ENCODE data around the gene HPS5. TPM values are rescaled to one million over a fixed set of nuclear protein-coding genes. Genes with fewer than 3 reads are reported as not detected.

The HPS5 gene
- total RNA-seq (55.3 TPM), polyA plus RNA-seq (8.4 TPM)

- Histone ChIP-seq H3K4me1 (ENCODE audit: insufficient read depth) (peaks cover 2% of the 10 kb centered on the region), H3K36me3 (ENCODE audit: insufficient read depth) (no peaks in the 10 kb centered on the region), H3K27ac (ENCODE audit: low read depth) (peak within 1 kb of the TSS; percentile 98), H3K4me3 (ENCODE audit: low read depth, low read length) (peak within 1 kb of the TSS; percentile 78)
- WGBS, result under 1% methylated on average over 61 of the region's 61 CpGs
- peak; percentile 97 for DNase-seq (ENCODE audit: extremely low spot score)
These were observed at the start of gene HPS5, which contains the start of gene GTF2H1 for GRCh38 chr11:18321969-18322711. TSS of gene HPS5 (minus strand) at chr11:18322140. CDS start at chr11:18317858, 4,282 bp downstream. TSS of gene GTF2H1 (plus strand) at chr11:18322567. CDS start at chr11:18333075, 10,508 bp downstream.

GRCh38 chr11:18371279-18371678 lies 49.3 kb upstream of the HPS5 start:
- no peaks in the 10 kb centered on the region for H3K4me1 ChIP-seq (ENCODE audit: insufficient read depth)
- no peak overlapping the region for H3K27ac ChIP-seq (ENCODE audit: low read depth)
- H3K36me3 ChIP-seq (ENCODE audit: insufficient read depth), result no peaks in the 10 kb centered on the region
- no peak overlapping the region for H3K4me3 ChIP-seq (ENCODE audit: low read depth, low read length)
- no peak for DNase-seq (ENCODE audit: extremely low spot score)
- 89% methylated on average over 2 of the region's 2 CpGs for WGBS

- Histone ChIP-seq H3K4me1 (ENCODE audit: insufficient read depth) (no peaks in the 10 kb centered on the region), H3K4me3 (ENCODE audit: low read depth, low read length) (no peak overlapping the region), H3K27ac (ENCODE audit: low read depth) (no peak overlapping the region), H3K36me3 (ENCODE audit: insufficient read depth) (peaks cover 4% of the 10 kb centered on the region)
- WGBS, result 75% methylated on average over 2 of the region's 2 CpGs
- DNase-seq (ENCODE audit: extremely low spot score), result no peak
These were observed 47.5 kb upstream of the HPS5 start for GRCh38 chr11:18369398-18369797.

GRCh38 chr11:18368221-18368620 lies 46.3 kb upstream of the HPS5 start:
- Histone ChIP-seq H3K4me3 (ENCODE audit: low read depth, low read length) (no peak overlapping the region), H3K4me1 (ENCODE audit: insufficient read depth) (no peaks in the 10 kb centered on the region), H3K36me3 (ENCODE audit: insufficient read depth) (peaks cover 4% of the 10 kb centered on the region), H3K27ac (ENCODE audit: low read depth) (no peak overlapping the region)
- WGBS, result 63% methylated on average over 2 of the region's 2 CpGs
- DNase-seq (ENCODE audit: extremely low spot score), result no peak

- no peak overlapping the region for H3K27ac ChIP-seq (ENCODE audit: low read depth)
- no peak overlapping the region for H3K4me3 ChIP-seq (ENCODE audit: low read depth, low read length)
- DNase-seq (ENCODE audit: extremely low spot score), result no peak
- H3K4me1 ChIP-seq (ENCODE audit: insufficient read depth), result no peaks in the 10 kb centered on the region
- H3K36me3 ChIP-seq (ENCODE audit: insufficient read depth), result peaks cover 6% of the 10 kb centered on the region
- WGBS, result 98% methylated on average over 3 of the region's 3 CpGs
These were observed 45.5 kb upstream of the HPS5 start for GRCh38 chr11:18367431-18367830.

GRCh38 chr11:18366286-18366685 lies 44.3 kb upstream of the HPS5 start:
- WGBS, result 89% methylated on average over 4 of the region's 4 CpGs
- H3K4me1 ChIP-seq (ENCODE audit: insufficient read depth), result no peaks in the 10 kb centered on the region
- DNase-seq (ENCODE audit: extremely low spot score), result no peak
- H3K36me3 ChIP-seq (ENCODE audit: insufficient read depth), result peaks cover 6% of the 10 kb centered on the region
- H3K27ac ChIP-seq (ENCODE audit: low read depth), result no peak overlapping the region
- H3K4me3 ChIP-seq (ENCODE audit: low read depth, low read length), result no peak overlapping the region

GRCh38 chr11:18365741-18366140 lies 43.8 kb upstream of the HPS5 start:
- no peak for DNase-seq (ENCODE audit: extremely low spot score)
- no peak overlapping the region for H3K27ac ChIP-seq (ENCODE audit: low read depth)
- WGBS, result 87% methylated on average over 4 of the region's 4 CpGs
- H3K36me3 ChIP-seq (ENCODE audit: insufficient read depth), result peaks cover 6% of the 10 kb centered on the region
- no peak overlapping the region for H3K4me3 ChIP-seq (ENCODE audit: low read depth, low read length)
- H3K4me1 ChIP-seq (ENCODE audit: insufficient read depth), result no peaks in the 10 kb centered on the region

GRCh38 chr11:18364495-18365073 lies 42.6 kb upstream of the HPS5 start:
- 89% methylated on average over 4 of the region's 4 CpGs for WGBS
- Histone ChIP-seq H3K36me3 (ENCODE audit: insufficient read depth) (peaks cover 6% of the 10 kb centered on the region), H3K4me3 (ENCODE audit: low read depth, low read length) (no peak overlapping the region), H3K4me1 (ENCODE audit: insufficient read depth) (no peaks in the 10 kb centered on the region), H3K27ac (ENCODE audit: low read depth) (peak overlapping the region; percentile 23)
- no peak for DNase-seq (ENCODE audit: extremely low spot score)

- peaks cover 8% of the 10 kb centered on the region for H3K36me3 ChIP-seq (ENCODE audit: insufficient read depth)
- no peak overlapping the region for H3K4me3 ChIP-seq (ENCODE audit: low read depth, low read length)
- DNase-seq (ENCODE audit: extremely low spot score), result no peak
- no peak overlapping the region for H3K27ac ChIP-seq (ENCODE audit: low read depth)
- H3K4me1 ChIP-seq (ENCODE audit: insufficient read depth), result no peaks in the 10 kb centered on the region
- WGBS, result 89% methylated on average over 5 of the region's 5 CpGs
These were observed 39.2 kb upstream of the HPS5 start for GRCh38 chr11:18361154-18361553.

GRCh38 chr11:18358646-18359045 lies 36.7 kb upstream of the HPS5 start:
- DNase-seq (ENCODE audit: extremely low spot score), result no peak
- 92% methylated on average over 4 of the region's 4 CpGs for WGBS
- peaks cover 12% of the 10 kb centered on the region for H3K36me3 ChIP-seq (ENCODE audit: insufficient read depth)
- H3K4me3 ChIP-seq (ENCODE audit: low read depth, low read length), result no peak overlapping the region
- no peak overlapping the region for H3K27ac ChIP-seq (ENCODE audit: low read depth)
- H3K4me1 ChIP-seq (ENCODE audit: insufficient read depth), result no peaks in the 10 kb centered on the region

GRCh38 chr11:18352581-18352980 lies 30.6 kb upstream of the HPS5 start:
- WGBS, result 89% methylated on average over 3 of the region's 3 CpGs
- Histone ChIP-seq H3K4me3 (ENCODE audit: low read depth, low read length) (no peak overlapping the region), H3K27ac (ENCODE audit: low read depth) (no peak overlapping the region), H3K4me1 (ENCODE audit: insufficient read depth) (no peaks in the 10 kb centered on the region), H3K36me3 (ENCODE audit: insufficient read depth) (peaks cover 8% of the 10 kb centered on the region)
- DNase-seq (ENCODE audit: extremely low spot score), result no peak

- no peaks in the 10 kb centered on the region for H3K36me3 ChIP-seq (ENCODE audit: insufficient read depth)
- no peaks in the 10 kb centered on the region for H3K4me1 ChIP-seq (ENCODE audit: insufficient read depth)
- H3K27ac ChIP-seq (ENCODE audit: low read depth), result no peak overlapping the region
- no peak overlapping the region for H3K4me3 ChIP-seq (ENCODE audit: low read depth, low read length)
- 87% methylated on average over 5 of the region's 5 CpGs for WGBS
- no peak for DNase-seq (ENCODE audit: extremely low spot score)
These were observed 25.7 kb upstream of the HPS5 start for GRCh38 chr11:18347471-18348125.

- 94% methylated on average over 3 of the region's 3 CpGs for WGBS
- no peak for DNase-seq (ENCODE audit: extremely low spot score)
- Histone ChIP-seq H3K36me3 (ENCODE audit: insufficient read depth) (no peaks in the 10 kb centered on the region), H3K4me1 (ENCODE audit: insufficient read depth) (no peaks in the 10 kb centered on the region), H3K4me3 (ENCODE audit: low read depth, low read length) (no peak overlapping the region), H3K27ac (ENCODE audit: low read depth) (no peak overlapping the region)
These were observed 11.0 kb upstream of the HPS5 start for GRCh38 chr11:18332891-18333290.

GRCh38 chr11:18332302-18332701 lies 10.4 kb upstream of the HPS5 start:
- Histone ChIP-seq H3K4me3 (ENCODE audit: low read depth, low read length) (no peak overlapping the region), H3K4me1 (ENCODE audit: insufficient read depth) (no peaks in the 10 kb centered on the region), H3K36me3 (ENCODE audit: insufficient read depth) (no peaks in the 10 kb centered on the region), H3K27ac (ENCODE audit: low read depth) (no peak overlapping the region)
- no peak for DNase-seq (ENCODE audit: extremely low spot score)
- 82% methylated on average over 1 of the region's 1 CpG for WGBS
